ENCODE measurements around the gene NCBP3.

DNA sequence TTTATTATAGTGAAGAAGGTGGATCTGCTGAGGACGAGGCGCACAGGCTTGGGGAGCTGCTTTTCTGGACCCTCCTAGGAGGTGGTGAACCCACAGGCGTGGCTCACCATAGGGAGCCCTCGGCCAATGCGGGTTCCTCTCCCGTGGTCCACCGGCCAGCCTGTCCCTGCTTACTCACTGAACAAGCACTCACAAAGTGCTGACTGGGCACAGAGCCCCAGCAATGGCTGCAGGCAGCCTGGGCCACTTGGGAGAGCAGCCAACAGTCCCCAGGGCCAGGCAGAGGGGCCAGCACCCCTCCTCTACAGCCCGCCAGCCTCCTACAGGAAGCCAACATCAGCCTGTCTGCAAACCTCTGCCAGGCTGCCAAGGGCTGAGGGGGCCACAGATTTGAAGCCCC lies 19.1 kb upstream of the NCBP3 start:
- TF ChIP-seq, protein P1, sequence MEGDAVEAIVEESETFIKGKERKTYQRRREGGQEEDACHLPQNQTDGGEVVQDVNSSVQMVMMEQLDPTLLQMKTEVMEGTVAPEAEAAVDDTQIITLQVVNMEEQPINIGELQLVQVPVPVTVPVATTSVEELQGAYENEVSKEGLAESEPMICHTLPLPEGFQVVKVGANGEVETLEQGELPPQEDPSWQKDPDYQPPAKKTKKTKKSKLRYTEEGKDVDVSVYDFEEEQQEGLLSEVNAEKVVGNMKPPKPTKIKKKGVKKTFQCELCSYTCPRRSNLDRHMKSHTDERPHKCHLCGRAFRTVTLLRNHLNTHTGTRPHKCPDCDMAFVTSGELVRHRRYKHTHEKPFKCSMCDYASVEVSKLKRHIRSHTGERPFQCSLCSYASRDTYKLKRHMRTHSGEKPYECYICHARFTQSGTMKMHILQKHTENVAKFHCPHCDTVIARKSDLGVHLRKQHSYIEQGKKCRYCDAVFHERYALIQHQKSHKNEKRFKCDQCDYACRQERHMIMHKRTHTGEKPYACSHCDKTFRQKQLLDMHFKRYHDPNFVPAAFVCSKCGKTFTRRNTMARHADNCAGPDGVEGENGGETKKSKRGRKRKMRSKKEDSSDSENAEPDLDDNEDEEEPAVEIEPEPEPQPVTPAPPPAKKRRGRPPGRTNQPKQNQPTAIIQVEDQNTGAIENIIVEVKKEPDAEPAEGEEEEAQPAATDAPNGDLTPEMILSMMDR (IDR thresholded peaks at IDR 0.05) = no peak
- no peak for TF ChIP-seq POLR2A (IDR thresholded peaks at IDR 0.05)

All from ovary (tissue), 3 donors.